GM06990 (cell line): ENCODE results near the gene B9D1.
A peak's percentile ranks its signal among the peaks of the same experiment; 100 is the strongest.

Experiments
- DNase-seq: peaks from one replicate; pipeline ENCODE4 v3.0.0-alpha.2; 2011; ENCODE audit not compliant: insufficient read length; ENCODE audit errors: extremely low read depth
- H3K27me3 ChIP-seq: replicated peaks from 2 replicates; pipeline ENCODE4 v1.6.0; 2011; ENCODE audit warnings: low read length; ENCODE audit not compliant: control insufficient read depth, insufficient read depth
- H3K36me3 ChIP-seq: 2 replicates; pipeline ENCODE4 v1.5.1; 2011; ENCODE audit warnings: low read length; ENCODE audit not compliant: control insufficient read depth, insufficient read depth
- H3K4me3 ChIP-seq: replicated peaks from 2 replicates; pipeline ENCODE4 v1.5.1; 2011; ENCODE audit warnings: low read depth, mild to moderate bottlenecking, control low read depth, low read length
- TF ChIP-seq, protein P1 (sequence below): IDR thresholded peaks from 2 replicates; pipeline ENCODE4 v1.5.1; 2011; ENCODE audit warnings: low read length, control low read depth, mild to moderate bottlenecking, inconsistent platforms; ENCODE audit not compliant: insufficient read depth, poor library complexity, severe bottlenecking

The B9D1 gene

DNA sequence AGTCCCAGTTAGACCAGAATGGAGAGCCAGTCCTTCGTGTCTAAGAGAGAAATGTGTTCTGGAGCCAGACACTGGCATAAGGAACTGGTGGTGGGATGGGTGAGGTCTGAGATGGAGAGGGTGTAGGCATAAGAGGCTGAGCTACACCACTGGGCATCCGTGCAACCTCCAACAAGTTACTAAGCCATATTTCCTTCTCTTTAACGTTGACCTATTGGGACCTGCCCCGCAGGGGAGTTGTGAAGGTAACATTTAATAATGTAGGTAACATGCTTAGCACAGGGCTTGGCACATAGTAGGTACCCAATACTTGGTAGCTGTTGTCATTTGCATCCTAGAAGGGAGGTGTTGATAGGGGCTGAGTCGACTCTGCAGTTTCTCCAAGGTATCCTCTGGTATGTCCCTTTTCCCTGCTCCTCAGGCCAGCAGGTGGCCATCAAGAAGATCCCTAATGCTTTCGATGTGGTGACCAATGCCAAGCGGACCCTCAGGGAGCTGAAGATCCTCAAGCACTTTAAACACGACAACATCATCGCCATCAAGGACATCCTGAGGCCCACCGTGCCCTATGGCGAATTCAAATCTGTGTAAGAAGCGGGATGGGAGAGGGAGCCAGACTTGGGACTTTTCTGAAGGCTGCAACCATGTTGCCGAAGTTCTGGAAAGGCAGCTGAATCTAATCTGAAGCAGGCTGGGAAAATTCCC is 17.0 kb upstream of the B9D1 start:
- Histone ChIP-seq H3K36me3 (peaks cover 30% of the 10 kb centered on the region), H3K27me3 (no peaks in the 10 kb centered on the region), H3K4me3 (peak overlapping the region; percentile 86)
- no peak for DNase-seq
- TF ChIP-seq, protein P1, sequence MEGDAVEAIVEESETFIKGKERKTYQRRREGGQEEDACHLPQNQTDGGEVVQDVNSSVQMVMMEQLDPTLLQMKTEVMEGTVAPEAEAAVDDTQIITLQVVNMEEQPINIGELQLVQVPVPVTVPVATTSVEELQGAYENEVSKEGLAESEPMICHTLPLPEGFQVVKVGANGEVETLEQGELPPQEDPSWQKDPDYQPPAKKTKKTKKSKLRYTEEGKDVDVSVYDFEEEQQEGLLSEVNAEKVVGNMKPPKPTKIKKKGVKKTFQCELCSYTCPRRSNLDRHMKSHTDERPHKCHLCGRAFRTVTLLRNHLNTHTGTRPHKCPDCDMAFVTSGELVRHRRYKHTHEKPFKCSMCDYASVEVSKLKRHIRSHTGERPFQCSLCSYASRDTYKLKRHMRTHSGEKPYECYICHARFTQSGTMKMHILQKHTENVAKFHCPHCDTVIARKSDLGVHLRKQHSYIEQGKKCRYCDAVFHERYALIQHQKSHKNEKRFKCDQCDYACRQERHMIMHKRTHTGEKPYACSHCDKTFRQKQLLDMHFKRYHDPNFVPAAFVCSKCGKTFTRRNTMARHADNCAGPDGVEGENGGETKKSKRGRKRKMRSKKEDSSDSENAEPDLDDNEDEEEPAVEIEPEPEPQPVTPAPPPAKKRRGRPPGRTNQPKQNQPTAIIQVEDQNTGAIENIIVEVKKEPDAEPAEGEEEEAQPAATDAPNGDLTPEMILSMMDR = no peak

DNA sequence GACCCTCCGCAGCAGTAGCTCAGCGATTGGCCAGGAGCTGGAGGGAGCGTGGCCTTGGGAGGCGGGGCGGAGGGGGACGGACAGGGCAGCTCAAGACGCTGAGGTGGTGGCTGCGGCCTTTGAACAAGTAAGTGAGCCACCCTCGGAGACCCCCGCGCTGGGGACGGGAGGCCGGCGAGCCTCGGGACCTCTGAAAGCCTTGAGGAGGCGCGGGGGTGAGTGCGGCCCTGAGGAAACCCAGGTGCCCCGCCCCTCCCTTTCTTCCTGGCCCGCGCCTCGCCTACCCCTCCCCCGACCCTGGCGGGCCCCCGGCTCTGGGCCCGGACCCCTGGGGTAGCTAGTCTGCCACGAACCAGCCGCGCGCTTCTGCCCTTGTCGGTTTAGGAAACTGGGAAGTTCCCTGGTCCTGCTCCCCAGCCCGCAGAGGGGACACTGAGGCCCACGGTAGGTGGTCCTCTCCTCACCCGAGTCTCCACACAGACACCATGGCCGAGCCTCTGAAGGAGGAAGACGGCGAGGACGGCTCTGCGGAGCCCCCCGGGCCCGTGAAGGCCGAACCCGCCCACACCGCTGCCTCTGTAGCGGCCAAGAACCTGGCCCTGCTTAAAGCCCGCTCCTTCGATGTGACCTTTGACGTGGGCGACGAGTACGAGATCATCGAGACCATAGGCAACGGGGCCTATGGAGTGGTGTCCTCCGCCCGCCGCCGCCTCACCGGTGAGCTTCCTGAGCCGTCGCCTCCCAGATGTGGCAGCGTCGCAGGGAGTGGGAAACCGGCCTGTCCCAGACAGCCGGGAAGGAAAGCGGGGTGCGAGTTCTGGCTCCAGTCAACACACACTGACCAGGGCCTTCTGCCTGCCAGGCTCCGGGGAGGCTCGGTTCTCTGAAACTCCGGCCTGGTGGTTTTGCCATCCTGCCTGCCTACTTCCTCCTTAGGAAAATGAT is 16.2 kb upstream of the B9D1 start, which contains the start of gene MAPK7:
TSS of gene MAPK7 (plus strand) at position 83 of the 945 bp plus-strand sequence. CDS start at position 486, 403 bp downstream.
- Histone ChIP-seq H3K4me3 (peak within 1 kb of the TSS; percentile 86), H3K36me3 (peaks cover 27% of the 10 kb centered on the region), H3K27me3 (no peaks in the 10 kb centered on the region)
- TF ChIP-seq, protein P1 = no peak
- DNase-seq = no peak

DNA sequence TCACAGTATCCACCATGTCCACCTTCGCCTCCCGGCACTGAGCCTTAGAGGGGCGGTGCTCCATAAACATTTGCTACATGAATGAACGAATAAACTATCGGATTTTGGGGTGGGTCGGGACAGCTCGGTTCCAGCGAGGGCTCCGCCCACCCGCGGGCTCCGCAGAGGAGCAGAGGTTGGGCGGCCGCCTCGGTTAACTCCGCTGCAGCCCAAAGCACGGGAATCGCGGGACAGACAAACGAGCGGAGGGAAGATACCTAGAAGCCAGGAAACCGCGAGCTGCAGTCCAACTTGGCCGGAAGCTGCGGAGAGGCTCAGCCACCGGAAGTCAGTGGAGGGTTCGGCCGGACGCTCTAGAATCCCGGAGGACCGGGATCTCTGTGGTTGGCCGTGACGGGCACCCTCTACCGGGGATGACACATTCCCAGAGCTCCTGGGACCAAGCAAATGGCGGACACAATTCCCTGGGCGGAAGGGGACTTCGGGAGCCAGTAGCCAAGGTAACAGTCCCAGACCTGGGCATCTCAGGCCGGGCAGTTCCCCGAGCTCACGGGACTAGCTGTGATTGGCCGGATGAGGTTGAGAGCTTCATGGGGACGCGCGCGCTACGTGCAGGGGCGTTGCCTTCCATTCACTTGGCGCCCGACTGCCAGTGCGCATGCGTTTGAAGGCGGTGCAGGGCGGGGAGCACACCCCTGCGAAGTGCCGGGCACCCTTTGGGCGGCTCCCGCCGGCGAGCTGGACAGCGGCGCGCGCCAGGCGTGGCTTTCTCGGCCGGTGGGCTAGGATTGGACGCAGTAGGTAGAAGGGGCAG is 15.3 kb upstream of the B9D1 start:
- TF ChIP-seq, protein P1 = no peak
- H3K4me3 ChIP-seq = peak overlapping the region; percentile 86
- no peaks in the 10 kb centered on the region for H3K27me3 ChIP-seq
- peaks cover 20% of the 10 kb centered on the region for H3K36me3 ChIP-seq
- peak; percentile 99 for DNase-seq

DNA sequence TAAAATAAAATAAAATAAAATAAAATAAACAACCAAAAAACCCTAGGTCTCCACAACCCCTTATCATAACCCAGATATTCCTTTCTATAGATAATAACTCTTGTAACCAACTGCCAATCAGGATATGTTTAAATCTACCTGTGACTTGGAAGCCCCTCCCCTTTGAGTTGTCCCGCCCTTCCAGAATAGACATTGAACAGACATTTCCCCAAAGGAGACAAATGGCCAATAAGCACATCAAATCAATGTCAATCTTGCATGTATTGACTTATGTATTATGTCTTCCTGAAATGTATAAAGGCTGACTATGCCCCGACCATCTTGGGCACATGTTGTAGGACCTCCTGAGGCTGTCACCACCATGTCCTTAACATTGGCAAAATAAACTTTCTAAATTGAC is 14.3 kb upstream of the B9D1 start:
- Histone ChIP-seq H3K27me3 (no peaks in the 10 kb centered on the region), H3K4me3 (peak overlapping the region; percentile 68), H3K36me3 (peaks cover 12% of the 10 kb centered on the region)
- no peak for DNase-seq
- TF ChIP-seq, protein P1 = no peak

DNA sequence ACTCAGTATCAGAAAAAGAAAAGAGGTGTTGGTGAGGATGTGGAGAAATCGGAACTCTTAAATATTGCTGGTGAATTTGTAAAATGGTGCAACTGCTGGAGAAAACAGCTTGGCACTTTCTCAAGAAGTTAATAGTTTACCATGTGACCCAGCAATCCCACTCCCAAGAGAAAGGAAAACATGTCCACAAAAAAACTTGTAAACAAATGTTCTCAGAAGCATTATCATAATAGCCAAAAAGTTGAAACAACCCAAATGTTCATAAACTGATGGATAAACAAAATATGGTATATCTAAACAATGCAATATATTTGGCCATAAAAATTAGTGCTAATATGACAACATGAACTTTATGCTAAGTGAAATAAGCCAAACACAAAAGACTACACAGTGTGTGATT is 13.2 kb upstream of the B9D1 start:
- TF ChIP-seq, protein P1 = no peak
- Histone ChIP-seq H3K27me3 (no peaks in the 10 kb centered on the region), H3K4me3 (no peak overlapping the region), H3K36me3 (peaks cover 5% of the 10 kb centered on the region)
- DNase-seq = no peak
